SK-N-SH treated with all-trans-retinoic acid at 6 μM for 48 hours (cell line): ENCODE data around the gene MAP10.

Experiments
- ATAC-seq: fragments of 200-7000 bp; cut with Tn5 transposase; 3 replicates; pipeline ENCODE4 v1.9.1; 2020; ENCODE audit warnings: mild to moderate bottlenecking, moderate library complexity
- ARNTL ChIP-seq: fragments of 450-650 bp; formaldehyde crosslinking; IDR thresholded peaks from 2 replicates; pipeline ENCODE4 v1.5.0; 2020; ENCODE audit warnings: low read depth, mild to moderate bottlenecking, moderate library complexity, borderline replicate concordance
- BACH2 ChIP-seq: fragments of 250-450 bp; sonication (Bioruptor Pico); IDR thresholded peaks from 2 replicates; pipeline ENCODE4 v1.9.0; 2021; ENCODE audit warnings: mild to moderate bottlenecking, borderline replicate concordance
- CSDC2 ChIP-seq: fragments of 250-450 bp; sonication (Bioruptor Pico); IDR thresholded peaks from 2 replicates; pipeline ENCODE4 v1.5.0; 2020; ENCODE audit warnings: mild to moderate bottlenecking, moderate library complexity
- ESRRG ChIP-seq: fragments of 250-450 bp; sonication (Bioruptor Pico); IDR thresholded peaks from 2 replicates; pipeline ENCODE4 v1.6.1; 2021; ENCODE audit warnings: mild to moderate bottlenecking
- GLIS3 ChIP-seq: fragments of 250-450 bp; sonication (Bioruptor Pico); IDR thresholded peaks from 2 replicates; pipeline ENCODE4 v1.5.0; 2020; ENCODE audit warnings: mild to moderate bottlenecking, moderate library complexity
- ISL1 ChIP-seq: fragments of 250-450 bp; sonication (Bioruptor Pico); IDR thresholded peaks from 2 replicates; pipeline ENCODE4 v2.1.2; 2022; ENCODE audit warnings: mild to moderate bottlenecking, moderate library complexity
- OSR1 ChIP-seq: fragments of 250-450 bp; sonication (Bioruptor Pico); IDR thresholded peaks from 2 replicates; pipeline ENCODE4 v1.8.0; 2022; ENCODE audit warnings: moderate library complexity, mild to moderate bottlenecking, inconsistent platforms
- RARB ChIP-seq: fragments of 250-450 bp; sonication (Bioruptor Pico); IDR thresholded peaks from 2 replicates; pipeline ENCODE4 v1.8.0; 2021; ENCODE audit warnings: mild to moderate bottlenecking, moderate library complexity
- SNAI2 ChIP-seq: fragments of 250-450 bp; sonication (Bioruptor Pico); IDR thresholded peaks from 2 replicates; pipeline ENCODE4 v1.5.0; 2020; ENCODE audit warnings: mild to moderate bottlenecking, moderate library complexity
- TCF4 ChIP-seq: fragments of 250-450 bp; sonication (Bioruptor Pico); IDR thresholded peaks from 2 replicates; pipeline ENCODE4 v1.8.0; 2021; ENCODE audit warnings: mild to moderate bottlenecking, moderate library complexity, borderline replicate concordance
- ZC3H10 ChIP-seq: fragments of 250-450 bp; sonication (Bioruptor Pico); IDR thresholded peaks from 2 replicates; pipeline ENCODE4 v1.5.1; 2021; ENCODE audit warnings: mild to moderate bottlenecking, moderate library complexity
- ZFP30 ChIP-seq: fragments of 450-650 bp; formaldehyde crosslinking; IDR thresholded peaks from 2 replicates; pipeline ENCODE4 v1.5.0; 2022; ENCODE audit warnings: mild to moderate bottlenecking, moderate library complexity
- ZNF565 ChIP-seq: fragments of 450-650 bp; formaldehyde crosslinking; conservative IDR thresholded peaks from 2 replicates; pipeline ENCODE4 v1.5.0; 2020; ENCODE audit warnings: low read depth, mild to moderate bottlenecking, moderate library complexity
- ZNF70 ChIP-seq: fragments of 450-650 bp; formaldehyde crosslinking; IDR thresholded peaks from 2 replicates; pipeline ENCODE4 v1.5.0; 2020; ENCODE audit warnings: mild to moderate bottlenecking, moderate library complexity
- ZNF8 ChIP-seq: fragments of 450-650 bp; formaldehyde crosslinking; IDR thresholded peaks from 2 replicates; pipeline ENCODE4 v1.5.0; 2020; ENCODE audit warnings: mild to moderate bottlenecking, moderate library complexity
- TF ChIP-seq, protein P1 (sequence below): fragments of 250-450 bp; sonication (Bioruptor Pico); IDR thresholded peaks from 2 replicates; pipeline ENCODE4 v1.5.0; 2020; ENCODE audit warnings: mild to moderate bottlenecking, moderate library complexity
- TF ChIP-seq, protein P2 (sequence below): fragments of 250-450 bp; sonication (Bioruptor Pico); IDR thresholded peaks from 2 replicates; pipeline ENCODE4 v1.8.0; 2020; ENCODE audit warnings: mild to moderate bottlenecking, moderate library complexity, borderline replicate concordance
- TF ChIP-seq, protein P3 (sequence below): fragments of 250-450 bp; sonication (Bioruptor Pico); IDR thresholded peaks from 2 replicates; pipeline ENCODE4 v1.5.1; 2020; ENCODE audit warnings: low read depth, mild to moderate bottlenecking, moderate library complexity
- TF ChIP-seq, protein P4 (sequence below): fragments of 250-450 bp; sonication (Bioruptor Pico); IDR thresholded peaks from 2 replicates; pipeline ENCODE4 v1.8.0; 2021; ENCODE audit warnings: low read depth, mild to moderate bottlenecking, moderate library complexity, borderline replicate concordance

Gene MAP10

DNA sequence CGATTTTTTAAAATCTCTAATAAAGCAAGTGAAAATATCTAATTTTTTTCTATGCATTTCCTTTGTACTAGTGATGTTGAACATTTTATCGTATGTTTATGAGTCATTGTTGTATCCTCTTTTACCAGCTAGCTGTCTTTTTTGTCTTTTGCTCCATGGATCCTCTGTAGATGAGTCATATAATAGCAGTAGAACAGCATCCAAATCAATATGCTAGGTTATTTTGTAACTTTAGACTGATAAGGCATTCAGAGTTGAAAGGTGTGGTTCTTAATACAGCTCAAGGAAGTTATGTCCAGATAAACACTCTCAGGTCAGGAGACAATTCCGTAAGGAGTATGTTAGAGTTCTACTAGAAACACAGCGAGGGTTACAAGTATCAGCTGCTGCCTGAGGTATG lies 31.9 kb downstream of the MAP10 start:
- TF ChIP-seq ESRRG (CRISPR knock-in tag) (no peak), ZNF8 (CRISPR knock-in tag) (no peak), ZNF70 (CRISPR knock-in tag) (no peak), ZC3H10 (CRISPR knock-in tag) (no peak), GLIS3 (CRISPR knock-in tag) (no peak), OSR1 (no peak), CSDC2 (CRISPR knock-in tag) (no peak), ISL1 (CRISPR knock-in tag) (no peak), RARB (CRISPR knock-in tag) (no peak)
- no peak for ATAC-seq

DNA sequence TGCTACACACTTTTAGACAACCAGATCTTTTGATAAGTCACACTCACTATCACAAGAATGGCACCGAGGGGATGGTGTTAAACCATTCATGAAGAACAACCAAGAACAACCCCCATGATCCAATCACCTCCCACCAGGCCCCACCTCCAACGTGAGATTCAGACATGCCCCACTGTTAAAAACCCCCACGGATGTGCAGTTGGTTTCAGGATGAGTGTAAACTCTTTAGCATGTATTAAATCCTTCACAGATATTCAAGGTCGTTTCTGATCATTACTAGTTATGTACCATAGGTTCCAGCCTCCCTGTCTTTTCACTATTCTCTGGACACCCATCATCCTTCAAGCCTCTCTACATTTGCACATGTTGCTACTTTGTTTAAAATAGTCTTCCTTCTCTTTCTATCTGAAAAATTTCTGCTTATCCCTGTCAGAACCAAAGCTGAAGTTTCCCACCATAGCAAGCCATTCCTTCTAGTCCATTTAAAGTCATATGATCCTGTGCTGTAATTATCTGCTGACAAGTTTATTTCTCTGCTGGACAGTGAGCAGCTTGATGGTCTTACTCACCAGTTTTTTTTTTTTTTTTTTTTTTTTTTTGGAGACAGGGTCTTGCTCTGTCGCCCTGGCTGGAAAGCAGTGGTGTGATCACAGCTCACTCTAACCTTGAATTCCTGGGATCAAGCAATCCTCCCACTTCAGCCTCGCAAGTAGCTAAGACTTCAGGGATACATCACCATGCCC lies 36.8 kb downstream of the MAP10 start:
- no peak for ATAC-seq
- TF ChIP-seq, protein P1, sequence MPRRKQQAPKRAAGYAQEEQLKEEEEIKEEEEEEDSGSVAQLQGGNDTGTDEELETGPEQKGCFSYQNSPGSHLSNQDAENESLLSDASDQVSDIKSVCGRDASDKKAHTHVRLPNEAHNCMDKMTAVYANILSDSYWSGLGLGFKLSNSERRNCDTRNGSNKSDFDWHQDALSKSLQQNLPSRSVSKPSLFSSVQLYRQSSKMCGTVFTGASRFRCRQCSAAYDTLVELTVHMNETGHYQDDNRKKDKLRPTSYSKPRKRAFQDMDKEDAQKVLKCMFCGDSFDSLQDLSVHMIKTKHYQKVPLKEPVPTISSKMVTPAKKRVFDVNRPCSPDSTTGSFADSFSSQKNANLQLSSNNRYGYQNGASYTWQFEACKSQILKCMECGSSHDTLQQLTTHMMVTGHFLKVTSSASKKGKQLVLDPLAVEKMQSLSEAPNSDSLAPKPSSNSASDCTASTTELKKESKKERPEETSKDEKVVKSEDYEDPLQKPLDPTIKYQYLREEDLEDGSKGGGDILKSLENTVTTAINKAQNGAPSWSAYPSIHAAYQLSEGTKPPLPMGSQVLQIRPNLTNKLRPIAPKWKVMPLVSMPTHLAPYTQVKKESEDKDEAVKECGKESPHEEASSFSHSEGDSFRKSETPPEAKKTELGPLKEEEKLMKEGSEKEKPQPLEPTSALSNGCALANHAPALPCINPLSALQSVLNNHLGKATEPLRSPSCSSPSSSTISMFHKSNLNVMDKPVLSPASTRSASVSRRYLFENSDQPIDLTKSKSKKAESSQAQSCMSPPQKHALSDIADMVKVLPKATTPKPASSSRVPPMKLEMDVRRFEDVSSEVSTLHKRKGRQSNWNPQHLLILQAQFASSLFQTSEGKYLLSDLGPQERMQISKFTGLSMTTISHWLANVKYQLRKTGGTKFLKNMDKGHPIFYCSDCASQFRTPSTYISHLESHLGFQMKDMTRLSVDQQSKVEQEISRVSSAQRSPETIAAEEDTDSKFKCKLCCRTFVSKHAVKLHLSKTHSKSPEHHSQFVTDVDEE: no peak
- no peak for TF ChIP-seq ARNTL (CRISPR knock-in tag)
- TF ChIP-seq RARB (CRISPR knock-in tag): no peak
- TF ChIP-seq, protein P2, sequence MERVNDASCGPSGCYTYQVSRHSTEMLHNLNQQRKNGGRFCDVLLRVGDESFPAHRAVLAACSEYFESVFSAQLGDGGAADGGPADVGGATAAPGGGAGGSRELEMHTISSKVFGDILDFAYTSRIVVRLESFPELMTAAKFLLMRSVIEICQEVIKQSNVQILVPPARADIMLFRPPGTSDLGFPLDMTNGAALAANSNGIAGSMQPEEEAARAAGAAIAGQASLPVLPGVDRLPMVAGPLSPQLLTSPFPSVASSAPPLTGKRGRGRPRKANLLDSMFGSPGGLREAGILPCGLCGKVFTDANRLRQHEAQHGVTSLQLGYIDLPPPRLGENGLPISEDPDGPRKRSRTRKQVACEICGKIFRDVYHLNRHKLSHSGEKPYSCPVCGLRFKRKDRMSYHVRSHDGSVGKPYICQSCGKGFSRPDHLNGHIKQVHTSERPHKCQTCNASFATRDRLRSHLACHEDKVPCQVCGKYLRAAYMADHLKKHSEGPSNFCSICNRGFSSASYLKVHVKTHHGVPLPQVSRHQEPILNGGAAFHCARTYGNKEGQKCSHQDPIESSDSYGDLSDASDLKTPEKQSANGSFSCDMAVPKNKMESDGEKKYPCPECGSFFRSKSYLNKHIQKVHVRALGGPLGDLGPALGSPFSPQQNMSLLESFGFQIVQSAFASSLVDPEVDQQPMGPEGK (CRISPR knock-in tag): no peak
- no peak for TF ChIP-seq ZFP30 (CRISPR knock-in tag)
- no peak for TF ChIP-seq ZNF70 (CRISPR knock-in tag)
- TF ChIP-seq, protein P3, sequence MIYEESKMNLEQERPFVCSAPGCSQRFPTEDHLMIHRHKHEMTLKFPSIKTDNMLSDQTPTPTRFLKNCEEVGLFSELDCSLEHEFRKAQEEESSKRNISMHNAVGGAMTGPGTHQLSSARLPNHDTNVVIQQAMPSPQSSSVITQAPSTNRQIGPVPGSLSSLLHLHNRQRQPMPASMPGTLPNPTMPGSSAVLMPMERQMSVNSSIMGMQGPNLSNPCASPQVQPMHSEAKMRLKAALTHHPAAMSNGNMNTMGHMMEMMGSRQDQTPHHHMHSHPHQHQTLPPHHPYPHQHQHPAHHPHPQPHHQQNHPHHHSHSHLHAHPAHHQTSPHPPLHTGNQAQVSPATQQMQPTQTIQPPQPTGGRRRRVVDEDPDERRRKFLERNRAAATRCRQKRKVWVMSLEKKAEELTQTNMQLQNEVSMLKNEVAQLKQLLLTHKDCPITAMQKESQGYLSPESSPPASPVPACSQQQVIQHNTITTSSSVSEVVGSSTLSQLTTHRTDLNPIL: no peak
- TF ChIP-seq SNAI2 (CRISPR knock-in tag): no peak
- no peak for TF ChIP-seq OSR1
- TF ChIP-seq CSDC2 (CRISPR knock-in tag): no peak
- TF ChIP-seq TCF4 (CRISPR knock-in tag): no peak
- no peak for TF ChIP-seq BACH2 (CRISPR knock-in tag)
- TF ChIP-seq, protein P4, sequence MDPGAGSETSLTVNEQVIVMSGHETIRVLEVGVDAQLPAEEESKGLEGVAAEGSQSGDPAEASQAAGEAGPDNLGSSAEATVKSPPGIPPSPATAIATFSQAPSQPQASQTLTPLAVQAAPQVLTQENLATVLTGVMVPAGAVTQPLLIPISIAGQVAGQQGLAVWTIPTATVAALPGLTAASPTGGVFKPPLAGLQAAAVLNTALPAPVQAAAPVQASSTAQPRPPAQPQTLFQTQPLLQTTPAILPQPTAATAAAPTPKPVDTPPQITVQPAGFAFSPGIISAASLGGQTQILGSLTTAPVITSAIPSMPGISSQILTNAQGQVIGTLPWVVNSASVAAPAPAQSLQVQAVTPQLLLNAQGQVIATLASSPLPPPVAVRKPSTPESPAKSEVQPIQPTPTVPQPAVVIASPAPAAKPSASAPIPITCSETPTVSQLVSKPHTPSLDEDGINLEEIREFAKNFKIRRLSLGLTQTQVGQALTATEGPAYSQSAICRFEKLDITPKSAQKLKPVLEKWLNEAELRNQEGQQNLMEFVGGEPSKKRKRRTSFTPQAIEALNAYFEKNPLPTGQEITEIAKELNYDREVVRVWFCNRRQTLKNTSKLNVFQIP (CRISPR knock-in tag): no peak
- no peak for TF ChIP-seq ISL1 (CRISPR knock-in tag)
- TF ChIP-seq ZNF565 (CRISPR knock-in tag): no peak
- no peak for TF ChIP-seq ZNF8 (CRISPR knock-in tag)
- no peak for TF ChIP-seq ZC3H10 (CRISPR knock-in tag)

DNA sequence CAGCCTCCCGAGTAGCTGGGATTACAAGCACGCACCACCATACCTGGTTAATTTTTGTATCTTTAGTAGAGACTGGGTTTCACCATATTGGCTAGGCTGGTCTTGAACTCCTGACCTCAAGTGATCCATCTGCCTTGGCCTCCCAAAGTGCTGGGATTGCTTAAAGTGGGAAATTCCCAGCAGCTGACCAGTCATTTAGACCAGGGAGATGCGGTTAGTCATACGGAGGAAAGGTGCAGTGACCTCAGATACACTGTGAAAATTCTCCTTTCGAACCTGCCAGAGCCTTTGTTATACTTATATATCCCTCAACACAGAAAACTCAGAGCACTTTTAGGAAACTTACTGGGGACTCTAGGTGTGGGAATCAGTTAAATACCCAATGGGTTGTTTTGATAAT lies 39.6 kb downstream of the MAP10 start:
- no peak for ATAC-seq
- TF ChIP-seq OSR1 (no peak), ZNF8 (CRISPR knock-in tag) (no peak), GLIS3 (CRISPR knock-in tag) (no peak), BACH2 (CRISPR knock-in tag) (no peak), ARNTL (CRISPR knock-in tag) (no peak)
- TF ChIP-seq, protein P2 (CRISPR knock-in tag): no peak
- TF ChIP-seq, protein P3: no peak
